GM18870 (cell line): Measurements from ENCODE around the gene RPTOR.
"Not testable (repeated sequence)": the region's sequence is repeated elsewhere in the genome, so short reads cannot be mapped to it uniquely, and the experiment has no call there.

Source experiments
- ATAC-seq: cut with Tn5 transposase; IDR thresholded peaks from one replicate; pipeline ENCODE4 v1.9.1; 2021; ENCODE audit warnings: moderate library complexity; ENCODE audit not compliant: unreplicated experiment

Gene RPTOR

DNA sequence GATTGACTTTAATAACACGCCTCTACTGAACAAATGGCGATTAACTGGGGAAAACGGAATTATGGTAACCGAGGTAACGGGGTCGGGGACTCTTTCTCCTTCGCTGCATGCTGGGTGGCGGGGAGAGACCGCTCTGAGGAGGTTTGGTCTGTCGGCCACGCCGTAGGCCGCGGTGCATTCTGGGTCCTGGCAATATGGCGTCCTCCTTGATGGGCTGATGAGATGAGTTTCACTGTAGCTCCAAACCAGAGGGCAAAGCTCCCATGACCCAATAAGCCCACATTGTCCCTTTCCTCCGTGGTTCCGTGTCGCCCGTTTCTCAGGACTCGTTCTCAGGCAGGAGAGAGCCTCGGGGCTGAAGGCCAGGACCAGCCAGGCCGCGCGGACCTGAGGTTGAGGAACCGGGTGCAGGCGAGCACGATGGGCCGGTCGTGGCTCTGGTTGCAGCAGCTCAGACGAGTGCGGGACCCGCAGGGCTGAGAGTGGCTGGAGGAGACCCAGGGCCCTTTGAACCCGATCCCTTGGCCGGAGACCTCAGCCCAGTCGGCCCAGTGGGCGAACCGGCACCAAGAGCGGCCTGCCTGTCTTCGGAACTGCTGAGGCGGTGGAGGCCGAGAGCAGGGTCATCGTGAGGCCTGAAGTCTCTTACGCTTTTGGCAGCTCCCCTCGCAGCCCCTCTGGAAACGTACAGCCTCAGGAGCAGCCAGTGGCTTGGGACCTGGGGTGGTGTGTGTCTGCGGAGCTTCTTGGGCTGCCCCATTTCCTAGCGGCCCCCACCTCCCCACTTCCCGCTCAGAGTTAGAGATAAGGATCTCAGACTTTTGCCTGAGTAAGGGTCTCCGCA is at the start of gene RPTOR:
TSS of gene RPTOR (plus strand) at position 184 of the 844 bp plus-strand sequence. CDS start 792 bp downstream, outside the sequence.
- no peak for ATAC-seq

- ATAC-seq, result no peak
Measured at GRCh38 chr17:80497726-80498241, 46.9 kb upstream of the RPTOR start.

GRCh38 chr17:80498242-80498919 is 46.3 kb upstream of the RPTOR start:
- no peak for ATAC-seq

- ATAC-seq, result no peak
Measured at GRCh38 chr17:80498920-80499410, 45.7 kb upstream of the RPTOR start.

DNA sequence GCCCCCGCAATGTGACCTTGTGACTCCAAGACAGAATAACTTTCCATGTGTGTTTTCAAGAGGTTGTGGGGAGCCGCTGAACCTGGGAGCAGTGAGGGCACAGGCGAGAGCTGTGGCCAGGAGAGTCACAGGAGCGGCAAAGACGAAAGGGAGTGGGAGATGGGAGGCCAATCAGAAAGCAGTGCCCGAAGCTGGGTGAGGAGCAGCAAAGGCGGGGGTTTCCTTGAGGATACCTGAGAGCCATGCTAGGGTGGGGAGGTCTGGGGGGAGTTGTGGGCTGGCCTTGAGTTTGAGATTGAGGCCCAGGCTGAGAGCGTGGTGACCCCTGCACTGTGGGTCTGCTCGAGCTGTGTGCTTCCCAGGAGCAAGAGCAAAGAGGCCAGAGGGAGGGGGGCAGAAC is 45.1 kb upstream of the RPTOR start:
- ATAC-seq, result no peak

DNA sequence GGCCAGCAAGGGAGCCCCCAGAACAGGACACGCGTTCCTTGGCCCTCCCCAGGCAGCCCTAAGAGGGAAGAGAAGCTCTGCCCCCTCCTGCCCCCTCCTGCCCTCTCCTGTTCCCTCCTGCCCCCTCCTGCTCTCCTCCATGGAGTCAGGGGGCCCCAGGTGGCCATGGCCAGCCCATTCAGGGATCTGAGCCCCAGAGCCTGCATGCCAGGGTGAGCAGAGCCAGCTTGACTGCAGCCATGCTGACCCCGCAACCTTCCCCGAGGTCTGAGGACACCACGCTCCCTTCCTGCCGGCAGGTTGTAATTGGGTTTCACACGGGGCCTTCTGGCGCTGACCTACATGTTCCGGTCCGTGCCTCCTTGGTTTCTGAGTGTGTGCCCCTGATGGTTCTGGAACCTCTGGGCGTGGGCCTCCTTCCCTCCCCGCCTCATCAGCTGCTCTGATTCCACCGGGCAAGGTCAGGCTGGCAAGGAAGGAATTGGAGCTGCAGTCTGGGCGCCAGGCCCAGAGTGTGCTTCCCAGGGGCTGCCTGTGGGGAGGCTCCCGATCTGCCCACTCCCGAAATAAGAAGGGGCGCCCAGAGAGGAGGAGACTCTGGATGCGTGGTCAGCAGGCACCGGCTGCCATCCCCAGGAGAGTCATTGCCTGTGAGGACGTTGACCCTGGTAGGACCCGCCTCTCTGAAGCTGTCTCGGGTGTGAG is 44.5 kb upstream of the RPTOR start:
- no peak for ATAC-seq

GRCh38 chr17:80501741-80502577 is 42.7 kb upstream of the RPTOR start:
- ATAC-seq, result no peak

- no peak for ATAC-seq
Measured at GRCh38 chr17:80502578-80502877, 42.1 kb upstream of the RPTOR start.

- ATAC-seq, result no peak
Measured at GRCh38 chr17:80503031-80503430, 41.6 kb upstream of the RPTOR start.

DNA sequence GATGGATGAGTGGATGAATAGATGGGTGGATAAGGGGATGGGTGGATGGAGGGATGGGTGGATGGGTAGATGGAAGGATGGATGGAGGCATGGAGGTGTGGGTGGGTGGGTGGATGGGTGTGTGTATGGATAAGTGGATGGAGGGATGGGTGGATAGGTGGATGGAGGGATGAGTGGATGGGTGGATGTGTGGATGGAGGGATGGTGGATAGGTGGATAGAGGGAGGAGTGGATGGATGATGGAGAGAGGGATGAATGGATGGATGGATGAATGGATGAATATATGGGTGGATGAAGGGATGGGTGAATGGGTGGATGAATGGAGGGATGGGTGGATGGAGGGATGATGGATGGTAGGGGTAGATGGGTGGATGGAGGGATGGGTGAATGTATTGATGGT is 40.7 kb upstream of the RPTOR start:
- no peak for ATAC-seq

DNA sequence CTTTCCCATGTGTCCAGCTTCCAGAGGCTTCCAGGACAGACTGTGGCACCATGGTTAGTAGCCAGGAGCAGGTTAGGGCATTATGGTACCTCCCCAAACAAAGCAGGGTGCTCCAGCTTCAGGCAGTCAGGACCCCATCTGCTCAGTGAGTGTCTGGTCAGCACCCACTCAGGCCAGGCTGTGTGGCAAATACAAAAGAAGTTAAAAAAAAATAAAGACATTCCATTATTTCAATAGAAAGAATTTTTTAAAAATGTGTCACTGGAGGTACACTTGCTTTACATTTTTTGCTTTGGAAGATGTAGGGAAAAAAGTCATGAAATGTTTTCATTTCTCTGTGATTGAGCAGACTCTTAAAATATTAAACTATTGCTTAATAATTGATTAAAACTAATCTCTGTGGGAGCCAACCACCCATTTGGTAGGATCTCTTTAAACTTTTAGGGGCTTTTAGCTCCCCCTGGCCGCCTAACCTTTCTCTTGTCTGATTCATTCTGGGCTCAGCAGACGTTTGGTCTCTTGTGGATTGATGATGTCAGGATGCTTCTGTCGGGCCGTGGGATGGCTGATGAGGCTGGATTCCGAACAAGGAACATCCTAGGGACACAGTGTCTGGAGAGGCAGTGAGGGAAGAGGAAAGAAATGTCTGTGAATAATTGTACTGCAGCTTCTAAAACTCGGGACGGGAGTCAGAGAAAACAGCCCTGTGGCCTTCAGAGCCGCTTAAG is 39.8 kb upstream of the RPTOR start:
- ATAC-seq, result no peak

DNA sequence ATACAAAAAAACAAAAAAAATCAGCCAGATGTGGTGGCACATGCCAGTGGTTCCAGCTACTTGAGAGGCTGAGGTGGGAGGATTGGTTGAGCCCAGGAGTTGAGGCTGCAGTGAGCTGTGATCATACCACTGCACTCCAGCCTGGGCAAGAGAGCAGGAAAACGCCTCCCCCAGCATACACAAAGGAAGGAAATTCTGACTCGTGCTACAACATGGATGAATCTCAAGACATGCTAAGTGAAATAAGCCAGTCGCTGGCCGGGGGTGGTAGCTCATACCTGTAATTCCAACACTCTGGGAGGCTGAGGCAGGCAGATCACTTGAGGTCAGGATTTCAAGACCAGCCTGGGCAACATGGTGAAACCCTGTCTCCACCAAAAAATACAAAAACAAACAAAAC is 37.5 kb upstream of the RPTOR start:
- not testable (repeated sequence) for ATAC-seq

DNA sequence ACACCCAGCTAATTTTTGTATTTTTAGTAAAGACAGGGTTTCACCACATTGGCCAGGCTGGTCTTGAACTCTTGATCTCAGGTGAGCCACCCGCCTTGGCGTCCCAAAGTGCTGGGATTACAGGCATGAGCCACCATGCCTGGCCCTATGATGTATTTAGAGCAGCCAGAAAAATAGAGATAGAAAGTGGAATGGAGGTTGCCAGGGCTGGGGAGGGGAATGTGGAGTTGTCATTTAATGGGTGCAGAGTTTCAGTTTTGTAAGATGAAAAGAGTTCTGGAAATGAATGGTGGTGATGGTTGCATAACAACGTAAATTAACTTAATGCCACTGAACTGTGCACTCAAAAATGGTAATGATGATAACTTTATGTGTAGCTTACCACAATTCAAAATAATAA is 36.7 kb upstream of the RPTOR start:
- ATAC-seq, result no peak

- no peak for ATAC-seq
Measured at GRCh38 chr17:80509311-80509710, 35.3 kb upstream of the RPTOR start.

GRCh38 chr17:80510132-80510531 is 34.5 kb upstream of the RPTOR start:
- no peak for ATAC-seq

GRCh38 chr17:80510772-80511171 is 33.9 kb upstream of the RPTOR start:
- no peak for ATAC-seq

DNA sequence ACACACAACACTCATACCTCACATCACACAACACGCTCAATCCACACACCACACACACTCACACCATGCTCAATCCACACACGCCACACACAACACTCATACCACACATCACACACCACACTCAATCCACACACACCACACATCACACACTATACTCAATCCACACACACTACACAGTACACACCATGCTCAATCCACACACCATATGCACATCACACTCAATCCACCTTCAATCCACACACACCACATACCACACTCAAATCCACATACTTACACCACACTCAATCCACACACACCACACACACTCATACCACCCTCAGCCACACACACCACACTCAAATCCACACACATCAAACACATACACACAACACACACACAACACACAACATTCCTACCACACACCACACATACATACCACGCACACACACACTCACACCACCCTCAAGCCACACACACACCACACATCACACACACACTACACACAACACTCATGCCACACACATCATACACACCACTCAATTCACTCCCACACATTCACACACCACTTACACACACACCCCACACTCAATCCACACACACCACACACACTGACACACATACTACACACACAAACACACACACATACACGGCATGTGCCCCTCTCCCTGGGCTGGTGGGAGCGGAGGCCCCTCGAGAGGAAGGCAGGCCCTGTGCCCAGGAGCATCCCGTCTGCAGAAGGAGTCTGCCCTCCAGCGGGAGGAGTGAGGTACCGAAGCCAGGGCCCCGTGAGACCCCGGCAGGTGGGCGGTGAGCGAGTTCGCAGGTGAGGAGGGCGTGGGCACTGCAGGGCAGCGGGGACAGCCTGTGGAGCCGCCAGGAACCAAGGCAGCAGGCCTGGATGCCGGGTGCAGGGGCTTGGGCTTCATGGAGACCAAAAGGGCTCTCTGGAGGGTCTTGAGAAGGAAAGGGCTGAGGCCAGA is 33.1 kb upstream of the RPTOR start:
- no peak for ATAC-seq

DNA sequence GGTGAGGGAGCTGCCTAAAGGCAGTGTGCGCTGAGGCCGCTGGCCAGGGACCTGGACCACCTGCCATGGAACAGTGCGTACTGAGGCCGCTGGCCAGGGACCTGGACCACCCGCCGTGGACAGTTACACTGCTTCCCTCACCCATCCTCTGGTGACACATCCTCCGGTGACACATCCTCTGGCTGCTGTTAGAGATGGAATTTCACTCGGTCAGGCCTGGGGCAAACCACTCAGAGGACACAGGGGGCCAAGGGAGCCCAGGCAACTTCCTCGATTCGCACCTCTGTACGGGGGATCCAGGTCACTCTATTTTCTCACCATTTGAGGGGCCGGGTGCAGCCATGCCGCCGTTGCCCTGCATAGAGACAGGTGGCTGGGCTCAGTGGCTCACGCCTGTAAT is 32.4 kb upstream of the RPTOR start:
- no peak for ATAC-seq

GRCh38 chr17:80513201-80513600 is 31.4 kb upstream of the RPTOR start:
- ATAC-seq, result no peak
